22Rv1 (cell line): ENCODE results near the gene KREMEN1.

Source experiments
- H3K27ac ChIP-seq: fragments of 450-650 bp; 2 replicates; pipeline ENCODE4 v1.5.1; 2017
- CTCF ChIP-seq: fragments of 450-650 bp; IDR thresholded peaks from 2 replicates; pipeline ENCODE4 v1.5.1; 2017; ENCODE audit warnings: mild to moderate bottlenecking
- ZFX ChIP-seq: fragments of 450-650 bp; IDR thresholded peaks from 2 replicates; pipeline ENCODE4 v1.6.1; 2017; ENCODE audit warnings: antibody characterized with exemption, borderline replicate concordance

Gene KREMEN1

GRCh38 chr22:29149841-29150555, 77.2 kb downstream of the KREMEN1 start:
- no peak overlapping the region for H3K27ac ChIP-seq
- no peak for TF ChIP-seq CTCF
- no peak for TF ChIP-seq ZFX

- no peak overlapping the region for H3K27ac ChIP-seq
- TF ChIP-seq ZFX = no peak
- TF ChIP-seq CTCF = no peak
Measured at GRCh38 chr22:29150701-29151100, 77.9 kb downstream of the KREMEN1 start.

- TF ChIP-seq CTCF (no peak), ZFX (no peak)
- no peak overlapping the region for H3K27ac ChIP-seq
Measured at GRCh38 chr22:29151316-29151715, 78.5 kb downstream of the KREMEN1 start.

- no peak for TF ChIP-seq CTCF
- no peak for TF ChIP-seq ZFX
- no peak overlapping the region for H3K27ac ChIP-seq
Measured at GRCh38 chr22:29152045-29152953, 79.5 kb downstream of the KREMEN1 start.

- no peak overlapping the region for H3K27ac ChIP-seq
- TF ChIP-seq ZFX = no peak
- TF ChIP-seq CTCF = no peak
Measured at GRCh38 chr22:29152954-29153719, 80.3 kb downstream of the KREMEN1 start.

- no peak overlapping the region for H3K27ac ChIP-seq
- TF ChIP-seq ZFX (no peak), CTCF (peak; percentile 99)
Measured at GRCh38 chr22:29154364-29155048, 81.7 kb downstream of the KREMEN1 start.
